CD4-positive, alpha-beta T cell treated with Interleukin-12 subunit alpha and Interleukin-12 subunit beta, for 1 hour (primary cell): ENCODE data around the gene IRAK2.
A peak's percentile ranks its signal among the peaks of the same experiment; 100 is the strongest.
"Not testable (repeated sequence)": the region's sequence is repeated elsewhere in the genome, so short reads cannot be mapped to it uniquely, and the experiment has no call there.

Experiments
- DNase-seq: peaks from one replicate; pipeline ENCODE4 v3.0.0-alpha.2; 2020

IRAK2 gene

GRCh38 chr3:10255835-10256234 lies 91.1 kb downstream of the IRAK2 start:
- DNase-seq = no peak

DNA sequence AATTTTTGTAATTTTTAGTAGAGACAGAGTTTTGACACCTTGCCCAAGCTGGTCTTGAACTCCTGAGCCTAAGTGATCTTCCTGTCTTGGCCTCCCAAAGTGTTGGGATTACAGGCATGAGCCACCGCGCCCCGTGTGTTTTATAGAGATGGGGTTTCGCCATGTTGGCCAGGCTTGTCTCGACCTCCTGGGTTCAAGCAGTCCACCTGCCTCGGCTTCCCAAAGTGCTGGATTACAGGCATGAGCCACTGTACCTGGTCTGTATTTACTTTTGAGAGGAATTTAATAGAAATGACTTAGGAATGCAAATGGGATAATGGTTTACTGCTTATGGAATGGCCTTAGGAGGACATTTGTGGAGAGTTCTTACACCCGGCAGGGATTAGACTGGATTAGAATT lies 94.3 kb downstream of the IRAK2 start:
- DNase-seq = no peak

DNA sequence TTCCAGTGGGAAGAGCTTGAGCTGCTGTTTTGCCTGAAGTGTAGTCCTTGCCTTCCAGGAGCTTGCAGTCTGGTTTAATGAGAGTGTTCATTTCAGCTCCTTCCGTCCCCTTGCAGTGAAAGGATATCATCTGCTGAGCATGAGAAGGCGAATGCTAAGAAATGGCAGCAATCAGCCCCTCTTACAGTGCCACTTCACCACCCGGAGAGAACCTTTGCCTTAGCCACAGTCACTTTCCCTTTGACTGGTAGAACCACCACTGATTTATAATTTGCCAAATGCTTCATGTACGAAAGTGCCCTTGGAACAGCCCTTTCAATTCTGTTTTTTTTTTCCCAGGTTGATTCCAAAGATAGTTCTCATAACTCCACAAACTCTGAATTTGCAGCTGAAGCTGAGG lies 95.1 kb downstream of the IRAK2 start:
- no peak for DNase-seq

GRCh38 chr3:10260211-10260701 lies 95.5 kb downstream of the IRAK2 start:
- DNase-seq = no peak

GRCh38 chr3:10262027-10262426 lies 97.3 kb downstream of the IRAK2 start:
- no peak for DNase-seq

DNA sequence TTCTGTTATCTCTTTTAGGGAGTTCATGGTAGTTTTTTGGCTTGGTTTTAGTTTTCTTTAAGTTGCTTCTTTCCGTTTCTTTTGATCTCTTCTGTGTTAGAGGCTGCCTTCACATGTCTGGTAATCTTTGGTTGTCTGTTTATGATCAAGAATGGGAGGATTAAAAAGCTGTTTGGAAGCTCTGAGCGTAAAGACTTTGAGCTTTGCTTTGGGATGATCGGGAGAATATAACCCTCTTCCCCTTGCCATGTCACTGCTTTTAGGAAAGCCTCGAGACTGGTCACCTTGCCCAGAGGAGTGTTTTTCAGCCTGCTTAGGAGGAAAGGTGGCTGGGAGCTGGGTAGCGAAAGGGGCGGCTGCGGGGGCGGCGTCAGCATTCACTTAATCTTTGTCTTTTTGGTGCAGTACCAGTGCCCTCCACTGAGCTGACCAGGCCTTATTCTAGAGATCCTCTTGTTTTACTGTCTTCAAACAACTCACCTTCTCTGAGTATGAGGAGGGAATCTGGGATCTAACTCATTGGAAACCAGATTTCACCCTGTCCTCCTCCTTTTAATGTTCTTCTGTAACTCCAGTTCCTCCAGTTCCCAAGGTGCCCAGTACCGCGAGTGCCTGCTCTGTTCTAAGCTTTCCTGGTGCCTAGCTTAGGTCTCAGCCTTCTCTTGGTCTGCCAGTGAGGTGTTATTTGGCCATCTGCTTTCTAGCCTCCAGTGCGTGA lies 99.1 kb downstream of the IRAK2 start:
- peak; percentile 73 for DNase-seq

DNA sequence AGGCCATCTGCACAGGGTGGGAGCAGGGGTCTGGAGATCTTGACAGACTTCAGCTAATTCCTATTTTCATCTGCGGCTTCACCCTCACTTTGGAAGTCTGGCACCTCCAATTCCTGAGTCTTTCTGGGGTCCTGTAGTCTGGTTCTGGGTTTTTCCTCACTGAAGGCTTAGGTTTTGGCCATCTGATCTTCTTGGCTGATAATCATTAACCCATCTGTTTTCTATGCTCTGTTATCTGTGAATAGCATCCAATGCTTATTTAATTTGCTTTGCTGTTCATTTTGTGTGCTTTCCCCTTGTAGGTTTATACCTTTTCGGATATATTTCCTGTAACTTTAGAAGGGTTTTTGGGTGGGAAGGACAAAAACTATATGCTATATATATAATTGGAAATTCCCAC lies 101.1 kb downstream of the IRAK2 start:
- no peak for DNase-seq

GRCh38 chr3:10266936-10267335 lies 102.2 kb downstream of the IRAK2 start:
- DNase-seq = not testable (repeated sequence)

- DNase-seq = no peak
Measured at GRCh38 chr3:10268116-10268515, 103.4 kb downstream of the IRAK2 start.

DNA sequence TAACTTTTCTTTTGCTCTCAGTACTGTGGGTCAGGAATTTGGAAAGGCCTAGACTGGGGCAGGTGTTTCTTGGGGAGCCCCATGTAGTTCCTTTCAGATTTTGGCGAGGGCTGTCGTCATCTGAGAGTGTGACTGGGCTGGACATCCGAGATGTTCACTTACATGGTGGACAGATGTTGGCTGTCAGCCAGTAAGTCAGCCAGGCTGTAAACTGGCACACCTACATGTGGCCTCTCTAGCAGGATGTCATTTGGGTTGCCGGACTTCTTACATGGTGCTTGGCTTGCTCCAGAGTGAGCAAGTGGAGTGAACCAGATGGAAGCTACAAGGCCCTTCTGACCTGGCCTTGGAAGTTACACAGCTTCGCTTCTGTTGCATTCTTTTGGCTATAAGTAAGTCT lies 104.2 kb downstream of the IRAK2 start:
- DNase-seq = no peak

GRCh38 chr3:10269443-10269842 lies 104.7 kb downstream of the IRAK2 start:
- no peak for DNase-seq

- DNase-seq = not testable (repeated sequence)
Measured at GRCh38 chr3:10272476-10272875, 107.8 kb downstream of the IRAK2 start.

DNA sequence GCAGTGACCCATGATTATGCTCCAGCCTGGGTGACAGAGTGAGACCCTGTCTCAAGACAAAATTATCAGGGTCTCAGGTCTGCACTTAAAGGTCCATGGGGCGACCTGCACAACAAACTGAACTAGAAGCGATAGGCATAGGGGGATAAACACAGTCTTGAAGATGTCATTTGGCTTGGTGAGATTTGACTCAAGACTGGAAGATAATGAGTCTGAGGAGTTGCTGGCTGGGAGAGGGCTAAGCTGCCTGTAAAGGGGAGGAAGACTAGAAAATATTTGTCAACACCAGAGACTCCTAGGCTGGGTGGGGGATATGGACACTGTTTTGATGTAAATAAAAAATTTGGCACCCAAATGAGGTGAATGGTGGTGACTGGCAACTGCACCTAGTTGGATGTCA lies 108.3 kb downstream of the IRAK2 start:
- no peak for DNase-seq

- no peak for DNase-seq
Measured at GRCh38 chr3:10273702-10274305, 109.1 kb downstream of the IRAK2 start.

GRCh38 chr3:10274601-10275000 lies 109.9 kb downstream of the IRAK2 start:
- DNase-seq = no peak

DNA sequence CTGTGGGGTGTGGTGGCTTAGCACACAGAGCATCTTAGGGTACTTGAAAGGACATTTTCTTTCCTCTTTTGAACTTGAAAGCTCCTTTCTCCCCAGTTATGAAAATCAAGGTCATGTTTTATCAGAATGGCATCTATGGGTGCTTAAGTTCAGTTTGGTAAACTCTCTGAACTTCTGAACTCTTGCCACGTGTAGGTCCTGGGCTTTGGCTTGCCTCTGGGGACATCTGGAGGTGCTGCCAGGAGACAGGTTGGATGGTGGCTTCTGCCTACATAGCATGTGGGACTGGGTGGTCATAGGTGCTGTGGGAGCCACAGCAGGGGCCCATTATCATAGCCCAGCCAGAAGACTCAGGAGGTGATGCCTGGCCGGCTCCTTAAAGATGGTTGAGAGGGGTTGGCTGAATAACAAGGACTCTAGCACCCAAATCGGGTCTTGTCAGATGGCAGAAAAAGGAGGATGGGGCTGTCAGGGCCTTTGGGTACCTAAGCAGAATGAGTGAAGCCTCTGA lies 112.5 kb downstream of the IRAK2 start:
- DNase-seq = no peak

- DNase-seq = no peak
Measured at GRCh38 chr3:10278501-10278900, 113.8 kb downstream of the IRAK2 start.

DNA sequence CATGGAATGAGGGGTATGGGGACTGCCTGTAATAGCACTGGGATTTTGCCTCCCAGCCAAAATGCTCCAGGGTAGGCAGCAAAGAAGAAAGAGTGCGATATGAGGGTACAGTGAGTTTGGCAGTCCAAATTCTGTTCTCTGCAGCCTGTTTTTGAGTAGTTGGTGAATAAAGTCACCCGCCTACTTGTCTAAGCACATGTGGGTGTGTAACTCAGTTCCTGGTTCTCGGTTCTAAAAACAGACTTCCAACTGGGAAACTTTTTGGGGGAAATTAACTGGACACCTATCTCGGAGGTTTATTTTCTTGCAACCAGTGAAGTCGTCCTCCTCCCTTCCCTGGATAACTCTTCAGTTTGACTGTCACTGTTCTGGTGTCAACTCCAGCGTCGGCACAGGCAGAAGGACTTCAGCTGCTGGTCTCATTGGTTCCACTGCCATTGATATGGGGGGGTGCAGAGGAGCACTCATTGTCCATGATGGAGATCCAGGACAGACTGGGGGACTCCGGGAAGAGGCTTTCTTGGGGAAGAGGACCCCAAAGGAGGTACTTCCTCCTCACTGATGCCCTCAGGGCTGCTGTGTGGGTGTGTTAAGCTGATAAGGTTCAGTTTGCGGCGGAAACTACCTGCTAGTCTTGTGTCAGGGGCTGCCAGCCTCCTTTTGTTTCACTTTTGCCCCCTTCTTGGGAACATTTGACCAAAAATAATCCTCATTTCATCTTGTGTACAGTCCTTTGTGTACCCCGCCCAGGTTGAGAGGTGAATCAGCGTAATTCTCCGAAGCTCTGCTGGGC lies 114.9 kb downstream of the IRAK2 start:
- DNase-seq = no peak

GRCh38 chr3:10280177-10280529 lies 115.4 kb downstream of the IRAK2 start:
- DNase-seq = no peak

DNA sequence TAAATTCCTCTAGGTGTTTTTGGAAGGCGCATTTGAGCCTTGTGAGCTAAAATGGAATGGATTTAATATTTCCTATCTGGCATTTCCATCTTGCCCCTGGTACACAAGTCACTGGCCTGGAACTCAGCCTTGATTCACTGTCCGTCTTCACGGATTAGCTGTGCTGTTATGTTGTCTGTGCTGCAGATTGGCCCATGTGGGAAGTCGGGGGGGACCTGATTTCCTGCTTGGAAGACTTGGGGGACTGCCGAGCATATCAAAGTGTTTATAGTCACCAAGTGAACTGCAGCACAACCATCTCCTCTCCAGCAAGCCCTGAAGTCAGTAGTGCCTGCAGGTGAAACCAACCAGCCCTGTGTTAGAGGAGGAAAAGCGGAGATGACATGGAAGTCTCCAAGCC lies 115.9 kb downstream of the IRAK2 start:
- no peak for DNase-seq

DNA sequence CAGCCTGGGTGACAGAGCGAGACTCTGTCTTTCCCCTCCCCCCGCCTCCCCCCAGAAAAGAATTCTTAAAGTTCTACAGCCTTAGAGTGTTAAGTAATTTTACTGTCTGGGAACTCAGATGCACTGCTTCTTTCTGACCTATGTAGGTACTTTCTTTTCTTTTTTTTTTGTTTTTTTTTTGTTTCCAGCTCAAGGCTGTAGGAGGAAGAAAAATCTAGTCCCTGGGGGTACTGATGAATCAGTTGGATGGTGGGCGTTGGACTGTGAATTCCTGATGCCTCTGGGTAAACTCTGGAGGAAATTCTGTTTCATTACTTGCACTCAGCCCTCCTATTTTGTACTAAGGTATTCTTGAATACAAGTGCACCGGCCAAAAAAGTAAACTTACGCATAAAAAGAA lies 117.2 kb downstream of the IRAK2 start:
- DNase-seq = no peak

- DNase-seq = no peak
Measured at GRCh38 chr3:10283638-10284037, 118.9 kb downstream of the IRAK2 start.

DNA sequence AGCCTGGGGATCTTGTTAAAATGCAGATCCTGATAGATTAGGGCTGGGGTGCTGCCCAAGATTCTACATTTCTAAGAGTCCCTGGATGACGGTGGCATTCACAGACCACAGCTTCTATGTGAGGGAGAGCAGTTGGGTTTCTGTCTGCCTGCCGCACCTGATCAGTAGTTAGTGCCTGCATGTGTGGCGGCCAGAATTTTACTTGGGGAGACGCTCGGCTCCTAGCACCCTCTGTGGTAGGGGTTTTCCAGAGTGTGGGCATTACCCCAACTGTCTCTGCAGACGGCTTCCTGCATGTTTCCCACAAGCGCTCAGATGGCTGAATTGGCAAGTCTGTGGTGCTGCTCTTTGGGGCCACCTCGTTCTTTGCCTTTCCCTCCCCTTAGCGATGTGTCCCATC lies 119.8 kb downstream of the IRAK2 start:
- peak; percentile 73 for DNase-seq
